ENCODE measurements around the gene PIP5K1C. TPM values are rescaled to one million over a fixed set of nuclear protein-coding genes. Genes with fewer than 3 reads are reported as not detected.

PIP5K1C gene
- total and polyA plus RNA-seq, 7 experiments from 2014 or later = 6.8 to 32.4 (median 21.8) TPM

- Histone ChIP-seq H3K4me3 (ENCODE audit: low read length) (no peak overlapping the region), H3K9me3 (ENCODE audit: control insufficient read depth in 2 of 3, low read length in 3 of 3) (no peaks in the 10 kb centered on the region), H3K4me1 (ENCODE audit: control insufficient read depth in 2 of 2, insufficient read depth in 2 of 2, low read length in 2 of 2) (peaks cover 0 to 13% of the 10 kb centered on the region in 2 donors), H3K36me3 (ENCODE audit: control insufficient read depth in 2 of 3, insufficient read depth in 3 of 3, low read length in 3 of 3) (peaks cover 0 to 4% (median 0%) of the 10 kb centered on the region in 3 experiments), H3K27me3 (ENCODE audit: control insufficient read depth in 2 of 2, insufficient read depth in 2 of 2, low read length in 2 of 2) (no peaks in the 10 kb centered on the region), H3K27ac (ENCODE audit: low read depth, low read length) (no peak overlapping the region)
- POLR2A ChIA-PET = interaction anchor here (0.6 to 1.0 kb wide), 2 partner anchors 70 to 491 kb away, joined by 3 to 5 read pairs; partner anchors contain the start of gene MRPL54
- Mint-ChIP-seq H3K4me1 (peaks cover 19 to 50% (median 35%) of the 10 kb centered on the region in 7 donors), H3K9me3 (no peaks in the 10 kb centered on the region), H3K27me3 (no peaks in the 10 kb centered on the region), H3K4me3 (no peak overlapping the region), H3K36me3 (peaks cover 0 to 11% (median 4%) of the 10 kb centered on the region in 5 donors), H3K27ac (peak overlapping the region in 1 of 9 donors; percentile 4)
- CTCF ChIA-PET = interaction anchor here (0.5 to 0.7 kb wide), 2 partner anchors 15 to 71 kb away, joined by 3 read pairs; no protein-coding TSS in a partner anchor
- DNase-seq (peak in 7 of 9 donors; percentile 37 to 67 (median 50)), ATAC-seq (peak; percentile 75)
- intact Hi-C loops (cut with micrococcal nuclease) = loop anchor here in 1 of 2 donors (1.0 kb wide), 1 partner anchor 8 kb away; the partner anchor contains the start of gene PIP5K1C
Measured at GRCh38 chr19:3692141-3693024, 7.9 kb downstream of the PIP5K1C start.

- CTCF ChIA-PET = interaction anchor here (5.3 kb wide), 1 partner anchor 7 kb away, joined by 22 read pairs; the partner anchor contains the start of gene PIP5K1C
- Mint-ChIP-seq H3K27me3 (no peaks in the 10 kb centered on the region), H3K4me3 (no peak overlapping the region), H3K27ac (peak overlapping the region in 4 of 9 donors; percentile 14 to 75 (median 54)), H3K9me3 (no peaks in the 10 kb centered on the region), H3K36me3 (peaks cover 0 to 11% (median 4%) of the 10 kb centered on the region in 5 donors), H3K4me1 (peaks cover 24 to 50% (median 40%) of the 10 kb centered on the region in 7 donors)
- no peaks in the 10 kb centered on the region for H3K9me3 ChIP-seq (ENCODE audit: control insufficient read depth in 2 of 3, low read length in 3 of 3)
- no peak overlapping the region for H3K4me3 ChIP-seq (ENCODE audit: low read length)
- POLR2A ChIA-PET = interaction anchor here (0.6 to 6.6 kb wide), 2 partner anchors 7 to 127 kb away, joined by 5 to 79 read pairs; partner anchors contain the start of gene PIP5K1C
- DNase-seq = no peak
- no peak overlapping the region for H3K27ac ChIP-seq (ENCODE audit: low read depth, low read length)
- ATAC-seq = no peak
- peaks cover 0 to 4% (median 0%) of the 10 kb centered on the region in 3 experiments for H3K36me3 ChIP-seq (ENCODE audit: control insufficient read depth in 2 of 3, insufficient read depth in 3 of 3, low read length in 3 of 3)
- no peaks in the 10 kb centered on the region for H3K27me3 ChIP-seq (ENCODE audit: control insufficient read depth in 2 of 2, insufficient read depth in 2 of 2, low read length in 2 of 2)
- H3K4me1 ChIP-seq (ENCODE audit: control insufficient read depth in 2 of 2, insufficient read depth in 2 of 2, low read length in 2 of 2) = peaks cover 0 to 16% of the 10 kb centered on the region in 2 donors
- intact Hi-C loops (cut with micrococcal nuclease) = loop anchor here in 1 of 2 donors (1.0 kb wide), 1 partner anchor 9 kb away; the partner anchor contains the start of gene PIP5K1C
Measured at GRCh38 chr19:3691726-3692125, 8.5 kb downstream of the PIP5K1C start.

- intact Hi-C loops (cut with micrococcal nuclease) = no loop called here
- Histone ChIP-seq H3K27ac (ENCODE audit: low read depth, low read length) (no peak overlapping the region), H3K4me3 (ENCODE audit: low read length) (no peak overlapping the region), H3K4me1 (ENCODE audit: control insufficient read depth in 2 of 2, insufficient read depth in 2 of 2, low read length in 2 of 2) (peaks cover 0 to 16% of the 10 kb centered on the region in 2 donors), H3K36me3 (ENCODE audit: control insufficient read depth in 2 of 3, insufficient read depth in 3 of 3, low read length in 3 of 3) (peaks cover 0 to 4% (median 0%) of the 10 kb centered on the region in 3 experiments), H3K27me3 (ENCODE audit: control insufficient read depth in 2 of 2, insufficient read depth in 2 of 2, low read length in 2 of 2) (no peaks in the 10 kb centered on the region), H3K9me3 (ENCODE audit: control insufficient read depth in 2 of 3, low read length in 3 of 3) (no peaks in the 10 kb centered on the region)
- ATAC-seq (no peak), DNase-seq (no peak)
- Mint-ChIP-seq H3K27ac (peak overlapping the region in 5 of 9 donors; percentile 14 to 95 (median 56)), H3K9me3 (no peaks in the 10 kb centered on the region), H3K27me3 (no peaks in the 10 kb centered on the region), H3K4me1 (peaks cover 24 to 50% (median 40%) of the 10 kb centered on the region in 7 donors), H3K4me3 (no peak overlapping the region), H3K36me3 (peaks cover 0 to 11% (median 4%) of the 10 kb centered on the region in 5 donors)
- ChIA-PET CTCF (interaction anchor here (5.3 kb wide), 1 partner anchor 8 kb away, joined by 22 read pairs; the partner anchor contains the start of gene PIP5K1C), POLR2A (interaction anchor here (0.5 to 6.6 kb wide), 4 partner anchors 7 to 1399 kb away, joined by 3 to 79 read pairs (median 4); partner anchors contain the start of gene PIP5K1C)
Measured at GRCh38 chr19:3691372-3691716, 8.9 kb downstream of the PIP5K1C start.

- ChIA-PET CTCF (interaction anchor here (0.6 to 5.3 kb wide), 2 partner anchors 8 to 206 kb away, joined by 4 to 22 read pairs; partner anchors contain the start of gene PIP5K1C), POLR2A (interaction anchor here (0.5 to 6.6 kb wide), 5 partner anchors 8 to 1399 kb away, joined by 3 to 79 read pairs (median 3); partner anchors contain the start of gene PIP5K1C)
- Mint-ChIP-seq H3K36me3 (peaks cover 0 to 11% (median 4%) of the 10 kb centered on the region in 5 donors), H3K9me3 (no peaks in the 10 kb centered on the region), H3K27me3 (no peaks in the 10 kb centered on the region), H3K27ac (peak overlapping the region in 7 of 9 donors; percentile 51 to 95 (median 75)), H3K4me3 (peak overlapping the region in 1 of 10 donors; percentile 29), H3K4me1 (peaks cover 24 to 50% (median 40%) of the 10 kb centered on the region in 7 donors)
- Histone ChIP-seq H3K4me1 (ENCODE audit: control insufficient read depth in 2 of 2, insufficient read depth in 2 of 2, low read length in 2 of 2) (peaks cover 0 to 16% of the 10 kb centered on the region in 2 donors), H3K9me3 (ENCODE audit: control insufficient read depth in 2 of 3, low read length in 3 of 3) (no peaks in the 10 kb centered on the region), H3K27ac (ENCODE audit: low read depth, low read length) (no peak overlapping the region), H3K36me3 (ENCODE audit: control insufficient read depth in 2 of 3, insufficient read depth in 3 of 3, low read length in 3 of 3) (peaks cover 0 to 4% (median 0%) of the 10 kb centered on the region in 3 experiments), H3K27me3 (ENCODE audit: control insufficient read depth in 2 of 2, insufficient read depth in 2 of 2, low read length in 2 of 2) (no peaks in the 10 kb centered on the region), H3K4me3 (ENCODE audit: low read length) (no peak overlapping the region)
- intact Hi-C loops (cut with micrococcal nuclease) = no loop called here
- DNase-seq (no peak), ATAC-seq (no peak)
Measured at GRCh38 chr19:3690551-3691371, 9.5 kb downstream of the PIP5K1C start.

GRCh38 chr19:3687774-3688706 lies 12.2 kb downstream of the PIP5K1C start:
- peak overlapping the region; percentile 60 to 99 (median 96) for H3K27ac Mint-ChIP-seq
- Histone ChIP-seq H3K4me3 (ENCODE audit: low read length) (peak overlapping the region; percentile 67), H3K4me1 (ENCODE audit: control insufficient read depth in 2 of 2, insufficient read depth in 2 of 2, low read length in 2 of 2) (peaks cover 0 to 16% of the 10 kb centered on the region in 2 donors), H3K9me3 (ENCODE audit: control insufficient read depth in 2 of 3, low read length in 3 of 3) (no peaks in the 10 kb centered on the region), H3K27ac (ENCODE audit: low read depth, low read length) (peak overlapping the region; percentile 75), H3K36me3 (ENCODE audit: control insufficient read depth in 2 of 3, insufficient read depth in 3 of 3, low read length in 3 of 3) (peaks cover 0 to 10% (median 0%) of the 10 kb centered on the region in 3 experiments), H3K27me3 (ENCODE audit: control insufficient read depth in 2 of 2, insufficient read depth in 2 of 2, low read length in 2 of 2) (no peaks in the 10 kb centered on the region)
- POLR2A ChIA-PET = interaction anchor here (0.5 to 6.6 kb wide), 20 partner anchors 10 to 1935 kb away, joined by 3 to 79 read pairs (median 4); partner anchors contain the start of genes APBA3, CACTIN, DAPK3 and MFSD12
- ATAC-seq = peak; percentile 67
- intact Hi-C loops (cut with micrococcal nuclease) = loop anchor here in 1 of 2 donors (1.0 kb wide), 1 partner anchor 12 kb away; the partner anchor contains the start of gene PIP5K1C
- peak in 8 of 9 donors; percentile 26 to 59 (median 52) for DNase-seq
- CTCF ChIA-PET = interaction anchor here (0.6 to 5.3 kb wide), 6 partner anchors 11 to 448 kb away, joined by 3 to 22 read pairs (median 5); partner anchors contain the start of gene PIP5K1C
- peaks cover 24 to 64% (median 43%) of the 10 kb centered on the region in 7 donors for H3K4me1 Mint-ChIP-seq
- no peaks in the 10 kb centered on the region for H3K9me3 Mint-ChIP-seq
- peak overlapping the region; percentile 66 to 93 (median 90) for H3K4me3 Mint-ChIP-seq
- no peaks in the 10 kb centered on the region for H3K27me3 Mint-ChIP-seq
- peaks cover 0 to 29% (median 11%) of the 10 kb centered on the region in 5 donors for H3K36me3 Mint-ChIP-seq

All from naive thymus-derived CD4-positive, alpha-beta T cell (primary cell).